Measurements from ENCODE around the gene IRF6.

The IRF6 gene

GRCh38 chr1:209738270-209738669 is 67.7 kb downstream of the IRF6 start:
- in situ Hi-C loops (cut with HindIII; ENCODE audit: low sequenced_read_pairs): no loop called here

- in situ Hi-C loops (cut with HindIII; ENCODE audit: low sequenced_read_pairs): no loop called here
Observed at GRCh38 chr1:209737118-209737505, 68.8 kb downstream of the IRF6 start.

- in situ Hi-C loops (cut with HindIII; ENCODE audit: low sequenced_read_pairs): no loop called here
Observed at GRCh38 chr1:209736490-209737117, 69.3 kb downstream of the IRF6 start.
